Body of pancreas (tissue), 4 donors: ENCODE measurements around the gene UPK3A.

Experiments
- CTCF ChIP-seq, 7 experiments: fragments of 450-650 bp in 4 of 7; fragments of 200-600 bp in 3 of 7; sonication (generic) in 3 of 7; IDR thresholded peaks; one replicate each; pipeline ENCODE4 v1.5.1; 2016 to 2019; ENCODE audit warnings: antibody characterized with exemption in 7 of 7
- POLR2A ChIP-seq, 3 donors: fragments of 450-650 bp; IDR thresholded peaks; one replicate each; pipeline ENCODE4 v1.6.1; 2016; ENCODE audit warnings: antibody characterized with exemption in 3 of 3, mild to moderate bottlenecking in 2 of 3

- no peak for TF ChIP-seq POLR2A (IDR thresholded peaks at IDR 0.05)
- no peak for TF ChIP-seq CTCF (IDR thresholded peaks at IDR 0.05)
Measured at GRCh38 chr22:45240810-45241631, 43.7 kb upstream of the UPK3A start, which contains the start of gene KIAA0930.
